SK-N-MC (cell line): ENCODE measurements around the gene PDE4DIP.
"Not testable (repeated sequence)": the region's sequence is repeated elsewhere in the genome, so short reads cannot be mapped to it uniquely, and the experiment has no call there.

Experiments
- EZH2 ChIP-seq: fragments of 200-600 bp; sonication (generic); IDR thresholded peaks from one replicate; pipeline ENCODE4 v1.6.1; 2017; ENCODE audit warnings: antibody characterized with exemption
- POLR2AphosphoS5 ChIP-seq: IDR thresholded peaks from 2 replicates; pipeline ENCODE4 v1.6.1; 2012; ENCODE audit warnings: mild to moderate bottlenecking, low read depth, low read length, borderline replicate concordance

GRCh38 chr1:148879812-148880416 lies 35.7 kb downstream of the PDE4DIP start:
- not testable (repeated sequence) for TF ChIP-seq POLR2AphosphoS5, EZH2
